Skin of body (tissue), 3 donors: Measurements from ENCODE around the gene TBPL1. TPM values are rescaled to one million over a fixed set of nuclear protein-coding genes. Genes with fewer than 3 reads are reported as not detected.

ENCODE experiments used
- DNase-seq: peaks from one replicate; lab custom pipeline; 2025; lab: John Stamatoyannopoulos, UW
- small RNA-seq: library from RNA; depleted of rRNA; stranded (forward); fragments of <200 nt; gene quantifications from one replicate; pipeline ENCODE3, GENCODE V24; 2014; ENCODE audit warnings: low replicate concordance
- total RNA-seq: library from RNA; depleted of rRNA; stranded (reverse); fragments of >200 nt; gene quantifications from one replicate; pipeline ENCODE4 v1.2.3, GENCODE V29; 2014

TBPL1 gene
- total RNA-seq, 1 donor from 2014 or later: 22.0 TPM

DNA sequence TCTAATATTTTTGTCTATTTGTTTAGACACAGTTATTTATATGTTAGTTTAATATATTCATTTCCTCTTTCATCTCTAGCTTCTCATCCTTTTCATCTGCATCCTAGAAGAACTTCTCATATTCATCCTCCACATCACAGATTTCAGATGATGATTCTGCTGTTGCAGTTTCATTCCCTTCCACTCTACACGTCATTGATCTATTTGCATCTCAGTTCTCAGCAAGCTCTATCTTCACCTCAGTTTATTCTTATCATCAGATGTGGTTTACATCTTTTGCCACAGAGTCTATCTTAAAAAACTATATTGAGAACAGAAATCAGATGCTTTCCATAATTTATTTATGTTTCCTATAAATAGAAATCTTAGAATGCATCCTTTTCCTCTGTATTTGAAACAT, 86.1 kb downstream of the TBPL1 start:
- no peak for DNase-seq

Small RNAs within 50 kb of the gene (small RNA-seq; reads per million reads assigned to genes)
- gene AL449363.1: not detected

Other genes starting within 250 kb of the TBPL1 start
- not detected for gene TCF21, start 64.1 kb upstream of the TBPL1 start, total RNA-seq
- gene SLC2A12, start 99.4 kb downstream of the TBPL1 start, total RNA-seq: 2.2 TPM